GM12864 (cell line): ENCODE measurements around the gene DSCAM.

Source experiments
- DNase-seq: peaks from one replicate; pipeline ENCODE4 v3.0.0-alpha.2; 2011; ENCODE audit warnings: low read depth
- H3K4me3 ChIP-seq: 2 replicates; pipeline ENCODE4 v1.5.1; 2011; ENCODE audit warnings: mild to moderate bottlenecking, low read depth, low read length, control low read depth
- TF ChIP-seq, protein P1 (sequence below): IDR thresholded peaks from 2 replicates; pipeline ENCODE4 v1.5.1; 2011; ENCODE audit warnings: low read depth, mild to moderate bottlenecking, moderate library complexity, low read length, control low read depth, inconsistent platforms; ENCODE audit errors: missing control alignments

The DSCAM gene

DNA sequence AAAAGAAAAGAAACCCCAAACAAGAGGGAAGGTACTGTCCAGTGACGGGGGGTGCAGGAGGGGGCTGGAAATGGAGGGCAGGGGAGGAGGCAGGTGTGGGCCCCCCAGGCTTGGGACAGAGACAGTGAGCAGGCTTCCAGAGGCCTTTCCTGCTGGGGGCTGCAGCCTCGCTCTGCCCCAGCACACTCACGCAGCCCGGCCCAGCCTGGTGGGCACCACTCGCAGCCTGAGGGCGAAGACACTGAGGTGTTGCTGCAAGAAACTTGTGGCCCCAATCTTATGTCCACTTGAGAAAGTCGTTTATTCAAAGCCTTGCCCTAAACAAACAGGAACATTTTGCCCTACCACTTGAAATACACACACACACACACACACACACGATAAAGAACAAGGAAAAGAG, 705.3 kb downstream of the DSCAM start:
- DNase-seq, result no peak
- no peak overlapping the region for H3K4me3 ChIP-seq
- TF ChIP-seq, protein P1, sequence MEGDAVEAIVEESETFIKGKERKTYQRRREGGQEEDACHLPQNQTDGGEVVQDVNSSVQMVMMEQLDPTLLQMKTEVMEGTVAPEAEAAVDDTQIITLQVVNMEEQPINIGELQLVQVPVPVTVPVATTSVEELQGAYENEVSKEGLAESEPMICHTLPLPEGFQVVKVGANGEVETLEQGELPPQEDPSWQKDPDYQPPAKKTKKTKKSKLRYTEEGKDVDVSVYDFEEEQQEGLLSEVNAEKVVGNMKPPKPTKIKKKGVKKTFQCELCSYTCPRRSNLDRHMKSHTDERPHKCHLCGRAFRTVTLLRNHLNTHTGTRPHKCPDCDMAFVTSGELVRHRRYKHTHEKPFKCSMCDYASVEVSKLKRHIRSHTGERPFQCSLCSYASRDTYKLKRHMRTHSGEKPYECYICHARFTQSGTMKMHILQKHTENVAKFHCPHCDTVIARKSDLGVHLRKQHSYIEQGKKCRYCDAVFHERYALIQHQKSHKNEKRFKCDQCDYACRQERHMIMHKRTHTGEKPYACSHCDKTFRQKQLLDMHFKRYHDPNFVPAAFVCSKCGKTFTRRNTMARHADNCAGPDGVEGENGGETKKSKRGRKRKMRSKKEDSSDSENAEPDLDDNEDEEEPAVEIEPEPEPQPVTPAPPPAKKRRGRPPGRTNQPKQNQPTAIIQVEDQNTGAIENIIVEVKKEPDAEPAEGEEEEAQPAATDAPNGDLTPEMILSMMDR, result no peak

DNA sequence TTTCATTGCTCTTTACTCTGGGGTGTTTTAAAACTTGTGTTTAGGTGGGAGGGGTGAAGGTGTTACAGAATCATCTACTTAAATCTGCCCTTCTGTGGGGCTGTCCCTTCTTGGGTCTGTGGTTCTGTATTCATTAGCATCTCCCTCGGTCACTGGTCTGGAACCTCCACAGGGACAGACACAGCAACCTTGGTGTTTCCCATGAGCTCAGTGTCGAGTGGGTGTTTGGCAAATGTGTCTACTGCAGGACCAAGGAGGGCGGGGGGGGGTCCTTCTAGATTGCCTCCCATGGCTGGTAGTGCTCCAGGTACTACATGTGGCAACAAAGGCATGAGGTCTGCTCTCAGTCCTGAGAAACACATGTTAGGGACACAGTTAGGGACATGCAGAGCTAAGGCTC, 706.3 kb downstream of the DSCAM start:
- no peak for DNase-seq
- TF ChIP-seq, protein P1, result no peak
- H3K4me3 ChIP-seq, result no peak overlapping the region

DNA sequence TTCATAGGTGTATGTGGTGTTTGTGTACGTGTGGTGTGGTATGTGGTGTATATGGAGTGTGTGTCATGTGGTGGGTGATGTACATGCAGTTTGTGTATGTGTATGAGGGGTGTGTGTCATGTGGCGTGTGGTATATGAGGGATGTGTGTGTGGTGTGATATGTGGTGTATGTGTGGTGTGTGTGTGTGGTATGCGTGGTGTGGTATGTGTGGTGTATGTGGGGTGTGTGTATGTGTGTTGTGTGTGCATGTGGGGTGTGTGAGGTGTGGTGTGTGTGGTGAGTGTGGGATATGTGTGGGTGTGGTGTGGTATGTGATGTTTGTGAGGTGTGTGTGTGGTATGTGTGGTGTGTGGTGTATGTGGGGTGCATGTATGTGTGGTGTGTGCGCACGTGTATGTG, 707.3 kb downstream of the DSCAM start:
- TF ChIP-seq, protein P1, result no peak
- no peak for DNase-seq
- H3K4me3 ChIP-seq, result no peak overlapping the region

DNA sequence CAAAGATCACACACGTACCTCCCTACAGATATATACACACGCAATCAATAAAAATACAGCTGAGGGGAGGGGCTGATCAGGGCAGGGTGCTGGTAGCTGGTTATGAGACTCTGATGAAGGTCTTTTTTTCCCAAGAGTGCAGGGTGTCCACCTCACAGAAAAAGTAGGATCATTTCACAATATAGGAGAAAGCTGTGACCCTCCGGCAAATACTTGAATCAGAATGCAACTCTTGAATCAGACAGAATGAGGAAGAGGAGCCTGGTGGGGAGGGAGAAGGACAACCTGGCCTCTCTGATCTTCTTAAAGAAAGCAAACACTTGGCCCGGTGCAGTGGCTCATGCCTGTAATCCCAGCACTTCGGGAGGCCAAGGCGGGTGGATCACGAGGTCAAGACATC, 710.4 kb downstream of the DSCAM start:
- DNase-seq, result no peak
- H3K4me3 ChIP-seq, result no peak overlapping the region
- TF ChIP-seq, protein P1, result no peak

DNA sequence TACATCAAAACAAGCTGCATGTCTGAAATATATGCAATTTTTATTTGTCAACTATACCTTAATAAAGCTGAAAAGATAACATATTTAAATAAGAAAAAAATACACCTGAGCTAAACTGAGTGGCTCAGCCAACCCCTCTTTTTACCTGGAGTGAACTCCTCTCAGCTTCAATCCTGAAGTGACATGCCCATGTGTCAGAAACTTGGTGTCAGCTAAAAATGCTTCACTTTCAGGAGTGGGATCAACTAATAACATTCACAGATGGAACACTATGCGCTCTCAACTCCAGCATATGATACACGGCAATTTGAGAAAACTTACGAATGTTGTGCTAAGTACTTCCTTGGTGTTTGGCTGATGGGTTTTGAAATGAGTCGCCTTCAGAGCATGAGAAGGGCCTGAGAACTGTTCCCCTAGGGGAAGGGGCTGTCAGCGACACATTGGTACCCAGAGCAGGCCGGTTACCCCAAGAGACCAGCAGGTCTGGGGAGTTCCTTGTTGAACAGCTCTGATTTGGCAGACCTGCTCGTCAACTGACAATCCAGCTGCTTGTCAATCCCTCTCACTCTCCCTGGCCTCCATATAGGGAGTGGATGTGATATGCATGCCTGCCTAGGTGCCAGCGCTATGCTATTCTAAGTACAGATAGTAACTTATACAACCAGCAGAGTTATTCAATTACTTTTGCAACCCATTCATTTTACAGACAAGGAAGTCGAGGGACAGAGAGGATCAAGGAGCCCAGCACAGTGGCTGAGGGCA, 712.0 kb downstream of the DSCAM start:
- no peak overlapping the region for H3K4me3 ChIP-seq
- DNase-seq, result no peak
- TF ChIP-seq, protein P1, result no peak

DNA sequence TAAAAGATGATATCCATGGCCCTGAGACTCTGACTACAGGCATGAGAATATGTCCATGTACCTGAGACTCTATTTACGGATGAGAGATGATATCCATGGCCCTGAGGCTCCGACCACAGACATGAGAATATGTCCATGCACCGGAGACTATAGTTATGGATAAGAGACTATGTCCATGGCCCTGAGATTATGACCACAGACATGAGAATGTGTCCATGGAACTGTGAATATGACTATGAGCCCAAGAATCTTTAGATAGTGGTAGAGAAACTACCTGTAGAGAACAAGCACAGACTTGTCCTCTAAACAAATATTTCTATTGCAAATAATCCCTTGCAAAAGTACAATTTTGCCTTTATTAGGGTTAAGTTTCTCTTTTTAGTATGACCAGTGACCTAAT, 716.5 kb downstream of the DSCAM start:
- no peak overlapping the region for H3K4me3 ChIP-seq
- TF ChIP-seq, protein P1, result no peak
- DNase-seq, result no peak

DNA sequence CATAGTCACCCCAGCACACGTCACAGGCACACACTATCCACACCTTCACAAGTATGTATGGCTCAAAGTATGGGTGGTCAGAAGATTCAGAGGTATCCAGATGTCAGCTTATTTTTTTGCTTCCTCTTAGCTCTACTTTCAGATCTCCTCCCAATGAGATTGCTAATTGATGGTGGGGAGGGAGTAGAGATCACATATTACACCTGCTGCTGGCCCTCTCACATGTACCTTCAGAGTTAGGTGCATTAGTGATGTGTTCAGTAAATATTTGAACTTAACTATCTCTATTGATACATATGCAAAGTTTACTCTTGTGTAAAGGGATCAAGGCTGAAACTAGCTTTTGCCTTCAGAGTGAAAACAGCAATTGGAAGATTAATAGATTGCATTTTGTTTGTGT, 717.1 kb downstream of the DSCAM start:
- DNase-seq, result no peak
- H3K4me3 ChIP-seq, result no peak overlapping the region
- TF ChIP-seq, protein P1, result no peak
